ENCODE results near the gene KRT73.
A peak's percentile ranks its signal among the peaks of the same experiment; 100 is the strongest.

Gene KRT73

GRCh38 chr12:52618216-52618615, at the start of gene KRT73:
Gene KRT73 (minus strand): TSS chr12:52618559. CDS start chr12:52618524, 35 bp downstream.
- DNase-seq (ENCODE audit: low spot score) = no peak

- DNase-seq (ENCODE audit: low spot score) = no peak
These were observed 49.6 kb upstream of the KRT73 start for GRCh38 chr12:52667931-52668330.

- DNase-seq (ENCODE audit: low spot score) = no peak
These were observed 49.1 kb upstream of the KRT73 start for GRCh38 chr12:52667509-52667908.

GRCh38 chr12:52666471-52666870, 48.1 kb upstream of the KRT73 start:
- DNase-seq (ENCODE audit: low spot score) = no peak

- no peak for DNase-seq (ENCODE audit: low spot score)
These were observed 45.1 kb upstream of the KRT73 start for GRCh38 chr12:52663420-52663819.

GRCh38 chr12:52662918-52663229, 44.5 kb upstream of the KRT73 start:
- DNase-seq (ENCODE audit: low spot score) = no peak

- DNase-seq (ENCODE audit: low spot score) = peak; percentile 91
These were observed 43.9 kb upstream of the KRT73 start for GRCh38 chr12:52662093-52662917.

- DNase-seq (ENCODE audit: low spot score) = peak; percentile 42
These were observed 43.3 kb upstream of the KRT73 start for GRCh38 chr12:52661668-52662067.

GRCh38 chr12:52660934-52661499, 42.7 kb upstream of the KRT73 start:
- DNase-seq (ENCODE audit: low spot score) = peak; percentile 82

- DNase-seq (ENCODE audit: low spot score) = peak; percentile 56
These were observed 41.6 kb upstream of the KRT73 start for GRCh38 chr12:52659951-52660350.

GRCh38 chr12:52659395-52659794, 41.0 kb upstream of the KRT73 start:
- DNase-seq (ENCODE audit: low spot score) = peak; percentile 34

- DNase-seq (ENCODE audit: low spot score) = no peak
These were observed 39.8 kb upstream of the KRT73 start for GRCh38 chr12:52658196-52658595.

- no peak for DNase-seq (ENCODE audit: low spot score)
These were observed 39.0 kb upstream of the KRT73 start for GRCh38 chr12:52657250-52657902.

GRCh38 chr12:52656616-52657015, 38.3 kb upstream of the KRT73 start:
- DNase-seq (ENCODE audit: low spot score) = no peak

- DNase-seq (ENCODE audit: low spot score) = no peak
These were observed 37.4 kb upstream of the KRT73 start for GRCh38 chr12:52655720-52656124.

GRCh38 chr12:52655251-52655650, 36.9 kb upstream of the KRT73 start:
- no peak for DNase-seq (ENCODE audit: low spot score)

- DNase-seq (ENCODE audit: low spot score) = no peak
These were observed 33.4 kb upstream of the KRT73 start, which contains the start of gene KRT2 for GRCh38 chr12:52651726-52652261. Gene KRT2 (minus strand): TSS chr12:52652211. CDS start chr12:52652142, 69 bp downstream.

GRCh38 chr12:52650520-52651081, 32.2 kb upstream of the KRT73 start:
- DNase-seq (ENCODE audit: low spot score) = no peak

- no peak for DNase-seq (ENCODE audit: low spot score)
These were observed 30.7 kb upstream of the KRT73 start for GRCh38 chr12:52649066-52649465.

GRCh38 chr12:52648012-52648550, 29.7 kb upstream of the KRT73 start:
- DNase-seq (ENCODE audit: low spot score) = no peak

GRCh38 chr12:52647601-52648000, 29.2 kb upstream of the KRT73 start:
- DNase-seq (ENCODE audit: low spot score) = no peak

GRCh38 chr12:52646613-52647012, 28.3 kb upstream of the KRT73 start:
- DNase-seq (ENCODE audit: low spot score) = no peak

All from hematopoietic multipotent progenitor cell treated with erythropoietin and hydrocortisone succinate and interleukin-3 and kit ligand, for 15 days (in vitro differentiated cells).